ENCODE results near the gene ACOX1. TPM values are rescaled to one million over a fixed set of nuclear protein-coding genes. Genes with fewer than 3 reads are reported as not detected.

ACOX1 gene
- total RNA-seq, 3 donors from 2014 or later (not counting 1 experiment from before 2014, with no cell fraction given): 22.8 to 48.2 (median 28.2) TPM

DNA sequence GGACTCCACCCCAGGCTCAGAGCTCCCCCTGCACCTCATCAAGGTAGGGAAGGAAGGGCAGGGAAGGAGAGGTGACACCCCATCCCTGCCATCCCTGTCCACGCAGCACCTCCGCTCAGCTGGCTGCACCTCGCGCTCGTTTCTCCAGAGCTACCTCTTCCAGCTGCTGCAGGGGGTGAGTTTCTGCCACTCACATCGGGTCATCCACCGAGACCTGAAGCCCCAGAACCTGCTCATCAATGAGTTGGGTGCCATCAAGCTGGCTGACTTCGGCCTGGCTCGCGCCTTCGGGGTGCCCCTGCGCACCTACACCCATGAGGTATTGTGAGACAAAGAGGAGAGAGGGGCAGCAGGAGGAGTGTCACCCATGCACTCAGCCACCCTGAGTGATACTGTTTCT lies 23.1 kb upstream of the ACOX1 start:
- ATAC-seq (no peak), DNase-seq (no peak)
- H3K36me3 Mint-ChIP-seq: no peaks in the 10 kb centered on the region
- intact Hi-C loops (cut with micrococcal nuclease): no loop called here
- no peak overlapping the region for H3K4me3 Mint-ChIP-seq
- peaks cover 5% of the 10 kb centered on the region for H3K36me3 ChIP-seq (ENCODE audit: control insufficient read depth, insufficient read depth, low read length)
- peaks cover 5 to 7% of the 10 kb centered on the region in 2 donors for H3K4me1 Mint-ChIP-seq
- H3K27ac ChIP-seq (ENCODE audit: low read length): no peak overlapping the region
- WGBS (ENCODE audit: insufficient coverage): 97% methylated on average over 12 of the region's 12 CpGs
- no peak overlapping the region for H3K4me3 ChIP-seq (ENCODE audit: low read length)
- peaks cover 5% of the 10 kb centered on the region for H3K4me1 ChIP-seq (ENCODE audit: control insufficient read depth, insufficient read depth, low read length)
- no peaks in the 10 kb centered on the region for H3K27me3 ChIP-seq (ENCODE audit: control insufficient read depth, insufficient read depth, low read length)
- TF ChIP-seq CTCF (IDR thresholded peaks at IDR 0.05): no peak
- no peak overlapping the region for H3K27ac Mint-ChIP-seq
- H3K9me3 Mint-ChIP-seq: no peaks in the 10 kb centered on the region
- H3K9me3 ChIP-seq (ENCODE audit: control insufficient read depth, insufficient read depth, low read length): no peaks in the 10 kb centered on the region
- H3K27me3 Mint-ChIP-seq (ENCODE audit: low read depth in 2 of 2): no peaks in the 10 kb centered on the region

DNA sequence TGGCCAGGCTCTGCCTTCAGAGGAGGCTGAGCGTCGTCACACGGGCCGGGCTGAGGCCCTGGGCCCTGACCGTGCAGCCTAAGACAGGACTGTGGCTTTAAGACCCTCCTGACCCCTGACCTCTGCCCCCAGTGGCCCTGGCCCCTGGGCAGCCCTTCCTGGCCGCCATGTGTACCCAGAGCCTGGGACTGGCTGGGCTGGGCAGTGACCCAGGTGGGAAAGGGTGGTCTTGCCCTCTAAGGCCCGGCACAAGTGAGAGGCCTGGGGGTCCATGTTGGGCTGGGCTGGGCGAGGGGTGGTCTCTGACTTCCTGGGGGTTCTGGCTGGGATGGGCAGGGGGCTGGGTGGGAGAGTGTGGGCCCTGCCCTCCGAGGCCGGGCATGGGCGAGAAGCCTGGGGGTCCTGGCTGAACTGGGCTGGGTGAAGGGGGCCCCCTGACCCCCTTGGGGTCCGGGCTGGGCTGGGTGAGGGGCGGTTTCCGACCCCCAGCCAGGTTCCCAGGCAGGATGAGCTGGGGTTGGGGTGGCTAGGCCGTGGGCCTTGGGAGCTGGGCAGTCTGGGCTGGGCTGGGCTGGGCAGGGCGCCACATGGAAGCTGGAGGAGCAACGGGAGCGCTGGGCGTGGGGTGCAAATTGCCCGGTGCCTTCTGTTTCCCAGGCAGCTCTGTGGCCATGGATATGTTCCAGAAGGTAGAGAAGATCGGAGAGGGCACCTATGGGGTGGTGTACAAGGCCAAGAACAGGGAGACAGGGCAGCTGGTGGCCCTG lies 22.0 kb upstream of the ACOX1 start, which contains the start of gene CDK3:
TSS of gene CDK3 (plus strand) at position 101 of the 767 bp plus-strand sequence. CDS start at position 672, 571 bp downstream.
- no peak within 1 kb of the TSS for H3K27ac Mint-ChIP-seq
- H3K4me1 ChIP-seq (ENCODE audit: control insufficient read depth, insufficient read depth, low read length): peaks cover 11% of the 10 kb centered on the region
- ATAC-seq: no peak
- no peaks in the 10 kb centered on the region for H3K27me3 ChIP-seq (ENCODE audit: control insufficient read depth, insufficient read depth, low read length)
- no peaks in the 10 kb centered on the region for H3K9me3 ChIP-seq (ENCODE audit: control insufficient read depth, insufficient read depth, low read length)
- WGBS (ENCODE audit: insufficient coverage): 93% methylated on average over 21 of the region's 21 CpGs
- peak; percentile 28 for TF ChIP-seq CTCF (IDR thresholded peaks at IDR 0.05)
- no peak within 1 kb of the TSS for H3K4me3 Mint-ChIP-seq
- DNase-seq: no peak
- H3K4me3 ChIP-seq (ENCODE audit: low read length): no peak within 1 kb of the TSS
- intact Hi-C loops (cut with micrococcal nuclease): no loop called here
- peaks cover 5% of the 10 kb centered on the region for H3K36me3 ChIP-seq (ENCODE audit: control insufficient read depth, insufficient read depth, low read length)
- H3K27me3 Mint-ChIP-seq (ENCODE audit: low read depth in 2 of 2): no peaks in the 10 kb centered on the region
- no peaks in the 10 kb centered on the region for H3K36me3 Mint-ChIP-seq
- H3K4me1 Mint-ChIP-seq: peaks cover 10 to 11% of the 10 kb centered on the region in 2 donors
- H3K9me3 Mint-ChIP-seq: no peaks in the 10 kb centered on the region
- H3K27ac ChIP-seq (ENCODE audit: low read length): no peak within 1 kb of the TSS

DNA sequence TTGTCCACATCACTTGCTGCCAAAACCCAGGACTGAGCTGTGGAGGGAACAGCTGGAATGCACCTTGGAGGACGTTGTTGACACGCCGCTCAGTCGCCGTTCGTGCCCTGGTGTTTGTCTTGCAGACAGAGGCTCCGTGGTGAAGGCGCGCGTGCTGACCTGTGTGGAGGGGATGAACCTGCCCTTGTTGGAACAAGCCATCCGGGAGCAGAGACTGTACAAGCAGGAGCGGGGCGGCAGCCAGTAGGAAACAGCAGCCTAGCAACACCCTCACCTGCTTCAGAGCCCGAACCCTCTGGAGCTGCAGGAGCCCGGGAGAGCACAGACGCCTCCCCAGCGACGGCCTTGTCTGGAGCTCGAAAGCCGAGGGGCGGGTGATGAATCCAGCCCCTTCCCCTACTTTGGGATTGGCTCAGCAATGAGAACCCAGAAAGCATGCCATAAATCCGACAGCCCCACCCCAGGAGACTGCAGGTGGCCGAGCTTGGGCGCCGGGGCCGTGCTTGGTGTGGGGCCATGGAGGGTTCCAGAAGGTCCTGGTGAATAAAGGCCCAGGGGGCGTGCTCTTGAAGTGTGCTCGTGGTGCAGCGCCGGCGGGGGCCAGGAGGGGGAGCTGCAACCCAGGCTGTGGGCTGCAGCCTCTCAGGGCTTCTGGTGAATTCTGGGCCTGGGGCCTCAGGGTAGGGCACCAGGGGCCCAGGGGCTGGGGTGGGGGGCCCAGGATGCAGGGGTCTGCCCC lies 21.2 kb upstream of the ACOX1 start:
- H3K4me1 Mint-ChIP-seq: peaks cover 10 to 11% of the 10 kb centered on the region in 2 donors
- H3K4me3 Mint-ChIP-seq: no peak overlapping the region
- H3K27me3 Mint-ChIP-seq (ENCODE audit: low read depth in 2 of 2): no peaks in the 10 kb centered on the region
- intact Hi-C loops (cut with micrococcal nuclease): no loop called here
- no peak overlapping the region for H3K27ac ChIP-seq (ENCODE audit: low read length)
- ATAC-seq (peak; percentile 69 to 88 (median 79)), DNase-seq (peak; percentile 55 to 75)
- 85% methylated on average over 31 of the region's 31 CpGs for WGBS (ENCODE audit: insufficient coverage)
- H3K27me3 ChIP-seq (ENCODE audit: control insufficient read depth, insufficient read depth, low read length): no peaks in the 10 kb centered on the region
- peaks cover 5% of the 10 kb centered on the region for H3K36me3 ChIP-seq (ENCODE audit: control insufficient read depth, insufficient read depth, low read length)
- no peak overlapping the region for H3K4me3 ChIP-seq (ENCODE audit: low read length)
- H3K4me1 ChIP-seq (ENCODE audit: control insufficient read depth, insufficient read depth, low read length): peaks cover 11% of the 10 kb centered on the region
- H3K36me3 Mint-ChIP-seq: no peaks in the 10 kb centered on the region
- H3K9me3 ChIP-seq (ENCODE audit: control insufficient read depth, insufficient read depth, low read length): no peaks in the 10 kb centered on the region
- no peak overlapping the region for H3K27ac Mint-ChIP-seq
- TF ChIP-seq CTCF (IDR thresholded peaks at IDR 0.05): peak; percentile 62
- no peaks in the 10 kb centered on the region for H3K9me3 Mint-ChIP-seq
